T-helper 22 cell (primary cell): ENCODE measurements around the gene KDM4C.
"Not testable (repeated sequence)": the region's sequence is repeated elsewhere in the genome, so short reads cannot be mapped to it uniquely, and the experiment has no call there.

Experiments
- DNase-seq: peaks from one replicate; pipeline ENCODE4 v3.0.0-alpha.2; 2020; ENCODE audit warnings: low read depth

The KDM4C gene

GRCh38 chr9:6764523-6764922 is 6.8 kb downstream of the KDM4C start:
- no peak for DNase-seq

GRCh38 chr9:6764950-6765349 is 7.2 kb downstream of the KDM4C start:
- no peak for DNase-seq

- DNase-seq, result no peak
Observed at GRCh38 chr9:6765396-6765795, 7.6 kb downstream of the KDM4C start.

GRCh38 chr9:6766606-6767005 is 8.8 kb downstream of the KDM4C start:
- no peak for DNase-seq

GRCh38 chr9:6768587-6768986 is 10.8 kb downstream of the KDM4C start:
- DNase-seq, result not testable (repeated sequence)

- DNase-seq, result no peak
Observed at GRCh38 chr9:6771722-6772121, 13.9 kb downstream of the KDM4C start.

GRCh38 chr9:6777213-6777902 is 19.6 kb downstream of the KDM4C start:
- no peak for DNase-seq

- no peak for DNase-seq
Observed at GRCh38 chr9:6779417-6780241, 21.9 kb downstream of the KDM4C start.

GRCh38 chr9:6780690-6781089 is 22.9 kb downstream of the KDM4C start:
- DNase-seq, result no peak

GRCh38 chr9:6781476-6781875 is 23.7 kb downstream of the KDM4C start:
- DNase-seq, result no peak

GRCh38 chr9:6782345-6782744 is 24.6 kb downstream of the KDM4C start:
- no peak for DNase-seq

- DNase-seq, result no peak
Observed at GRCh38 chr9:6782981-6783380, 25.2 kb downstream of the KDM4C start.

- no peak for DNase-seq
Observed at GRCh38 chr9:6783753-6784152, 26.0 kb downstream of the KDM4C start.

GRCh38 chr9:6785682-6786081 is 27.9 kb downstream of the KDM4C start:
- no peak for DNase-seq

GRCh38 chr9:6787793-6788161 is 30.0 kb downstream of the KDM4C start:
- DNase-seq, result no peak

- DNase-seq, result no peak
Observed at GRCh38 chr9:6788162-6789016, 30.6 kb downstream of the KDM4C start.

GRCh38 chr9:6789017-6789338 is 31.2 kb downstream of the KDM4C start:
- DNase-seq, result not testable (repeated sequence)

GRCh38 chr9:6790866-6791265 is 33.1 kb downstream of the KDM4C start:
- no peak for DNase-seq

GRCh38 chr9:6793203-6793602 is 35.4 kb downstream of the KDM4C start:
- DNase-seq, result no peak

- DNase-seq, result no peak
Observed at GRCh38 chr9:6794936-6795335, 37.2 kb downstream of the KDM4C start.

- no peak for DNase-seq
Observed at GRCh38 chr9:6802926-6803325, 45.2 kb downstream of the KDM4C start.

- no peak for DNase-seq
Observed at GRCh38 chr9:6805532-6805931, 47.8 kb downstream of the KDM4C start.

- DNase-seq, result not testable (repeated sequence)
Observed at GRCh38 chr9:6806318-6806717, 48.5 kb downstream of the KDM4C start.
